CD1c-positive myeloid dendritic cell (primary cell): ENCODE results near the gene PRAMEF12.
"Not testable (repeated sequence)": the region's sequence is repeated elsewhere in the genome, so short reads cannot be mapped to it uniquely, and the experiment has no call there.

ENCODE experiments used
- DNase-seq: peaks from one replicate; pipeline ENCODE4 v3.0.0-alpha.2; 2016; ENCODE audit errors: extremely low spot score

Gene PRAMEF12

GRCh38 chr1:12773438-12773837 is at the start of gene PRAMEF12:
Gene PRAMEF12 (plus strand): TSS chr1:12773738. CDS start chr1:12774868, 1,130 bp downstream.
- DNase-seq, result no peak

GRCh38 chr1:12728391-12728790 is 45.1 kb upstream of the PRAMEF12 start:
- DNase-seq, result no peak

GRCh38 chr1:12730156-12730555 is 43.4 kb upstream of the PRAMEF12 start:
- no peak for DNase-seq

- DNase-seq, result not testable (repeated sequence)
Measured at GRCh38 chr1:12731084-12731483, 42.5 kb upstream of the PRAMEF12 start.

- no peak for DNase-seq
Measured at GRCh38 chr1:12734651-12735050, 38.9 kb upstream of the PRAMEF12 start.

- DNase-seq, result no peak
Measured at GRCh38 chr1:12738934-12739333, 34.6 kb upstream of the PRAMEF12 start.

GRCh38 chr1:12739613-12740012 is 33.9 kb upstream of the PRAMEF12 start:
- DNase-seq, result no peak

GRCh38 chr1:12741946-12742345 is 31.6 kb upstream of the PRAMEF12 start:
- no peak for DNase-seq

- no peak for DNase-seq
Measured at GRCh38 chr1:12745126-12745991, 28.2 kb upstream of the PRAMEF12 start.

GRCh38 chr1:12745992-12746323 is 27.6 kb upstream of the PRAMEF12 start, which contains the start of gene CFAP107:
Gene CFAP107 (plus strand): TSS chr1:12746200. CDS start chr1:12746431, 231 bp downstream.
- no peak for DNase-seq

GRCh38 chr1:12748778-12749355 is 24.7 kb upstream of the PRAMEF12 start:
- DNase-seq, result no peak

GRCh38 chr1:12754738-12755137 is 18.8 kb upstream of the PRAMEF12 start:
- no peak for DNase-seq

- no peak for DNase-seq
Measured at GRCh38 chr1:12756273-12756672, 17.3 kb upstream of the PRAMEF12 start.

- no peak for DNase-seq
Measured at GRCh38 chr1:12756768-12757413, 16.6 kb upstream of the PRAMEF12 start.

- no peak for DNase-seq
Measured at GRCh38 chr1:12757836-12758235, 15.7 kb upstream of the PRAMEF12 start.

- no peak for DNase-seq
Measured at GRCh38 chr1:12760256-12760795, 13.2 kb upstream of the PRAMEF12 start.

GRCh38 chr1:12761781-12762180 is 11.8 kb upstream of the PRAMEF12 start:
- no peak for DNase-seq

- DNase-seq, result no peak
Measured at GRCh38 chr1:12762766-12763165, 10.8 kb upstream of the PRAMEF12 start.

GRCh38 chr1:12763479-12763878 is 10.1 kb upstream of the PRAMEF12 start:
- no peak for DNase-seq

- no peak for DNase-seq
Measured at GRCh38 chr1:12764016-12764415, 9.5 kb upstream of the PRAMEF12 start.

- DNase-seq, result no peak
Measured at GRCh38 chr1:12769031-12769430, 4.5 kb upstream of the PRAMEF12 start.

GRCh38 chr1:12769976-12770505 is 3.5 kb upstream of the PRAMEF12 start:
- no peak for DNase-seq
